Heart left ventricle (tissue), 13 donors: Measurements from ENCODE around the gene RIN3.

Experiments used
- POLR2A ChIP-seq, 2 donors: fragments of 450-650 bp; IDR thresholded peaks; one replicate each; pipeline ENCODE4 v1.6.1; 2017; ENCODE audit warnings: antibody characterized with exemption in 2 of 2, mild to moderate bottlenecking in 2 of 2, moderate library complexity in 2 of 2
- TF ChIP-seq, protein P1 (sequence below), 12 donors: fragments of 200-600 bp; sonication (generic) in 4 of 12; IDR thresholded peaks; one replicate each; pipeline versions ENCODE4 v1.5.0 to v1.8.0; 2018 to 2022; ENCODE audit warnings: antibody characterized with exemption in 12 of 12, mild to moderate bottlenecking in 5 of 12
- donor health status: ischemic (EF 13 %, LVEDD 7.1; RV severe dilation, severe dysfunction).
- donor health status: DM: no; HTN: yes; CAD: no.
- donor health status: DM: no; HTN: no; CAD: no.
- donor health status: ischemic (EF 25% LVEDD 6.9; RV normal size, moderate dysfunction).
- donor health status: ischemic (EF 25% LVEDD 5.7; RV mildly dilated, moderate dysfunction).
- donor health status: ischemic (EF 35%, LVEDD 5.7; RV mildly dilated, moderate dysfunction).
- donor health status: nonischemic (EF 11% LVEDD 7.7; RV severe dilation, severe dysfunction).
- donor health status: DM: yes; HTN: yes; CAD: no.
- donor health status: PGD.
- donor health status: ischemic (EF 29% LVEDD 5.4; RV normal size, mild dysfunction).
- donor health status: nonischemic (EF 23%, LVEDD 6.1; RV moderate dilation, normal function).

- TF ChIP-seq, protein P1, sequence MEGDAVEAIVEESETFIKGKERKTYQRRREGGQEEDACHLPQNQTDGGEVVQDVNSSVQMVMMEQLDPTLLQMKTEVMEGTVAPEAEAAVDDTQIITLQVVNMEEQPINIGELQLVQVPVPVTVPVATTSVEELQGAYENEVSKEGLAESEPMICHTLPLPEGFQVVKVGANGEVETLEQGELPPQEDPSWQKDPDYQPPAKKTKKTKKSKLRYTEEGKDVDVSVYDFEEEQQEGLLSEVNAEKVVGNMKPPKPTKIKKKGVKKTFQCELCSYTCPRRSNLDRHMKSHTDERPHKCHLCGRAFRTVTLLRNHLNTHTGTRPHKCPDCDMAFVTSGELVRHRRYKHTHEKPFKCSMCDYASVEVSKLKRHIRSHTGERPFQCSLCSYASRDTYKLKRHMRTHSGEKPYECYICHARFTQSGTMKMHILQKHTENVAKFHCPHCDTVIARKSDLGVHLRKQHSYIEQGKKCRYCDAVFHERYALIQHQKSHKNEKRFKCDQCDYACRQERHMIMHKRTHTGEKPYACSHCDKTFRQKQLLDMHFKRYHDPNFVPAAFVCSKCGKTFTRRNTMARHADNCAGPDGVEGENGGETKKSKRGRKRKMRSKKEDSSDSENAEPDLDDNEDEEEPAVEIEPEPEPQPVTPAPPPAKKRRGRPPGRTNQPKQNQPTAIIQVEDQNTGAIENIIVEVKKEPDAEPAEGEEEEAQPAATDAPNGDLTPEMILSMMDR (IDR thresholded peaks at IDR 0.05) = peak in 10 of 12 donors; percentile 20 to 62 (median 42)
- no peak for TF ChIP-seq POLR2A (IDR thresholded peaks at IDR 0.05)
Measured at GRCh38 chr14:92690171-92691011, 176.8 kb downstream of the RIN3 start.
